ENCODE results near the gene VTA1.
A peak's percentile ranks its signal among the peaks of the same experiment; 100 is the strongest.
"Not testable (repeated sequence)": the region's sequence is repeated elsewhere in the genome, so short reads cannot be mapped to it uniquely, and the experiment has no call there.

VTA1 gene

GRCh38 chr6:142185641-142186040 is 38.6 kb downstream of the VTA1 start:
- TF ChIP-seq CTCF (conservative IDR thresholded peaks at IDR 0.05) = no peak
- H3K27ac ChIP-seq = no peak overlapping the region

DNA sequence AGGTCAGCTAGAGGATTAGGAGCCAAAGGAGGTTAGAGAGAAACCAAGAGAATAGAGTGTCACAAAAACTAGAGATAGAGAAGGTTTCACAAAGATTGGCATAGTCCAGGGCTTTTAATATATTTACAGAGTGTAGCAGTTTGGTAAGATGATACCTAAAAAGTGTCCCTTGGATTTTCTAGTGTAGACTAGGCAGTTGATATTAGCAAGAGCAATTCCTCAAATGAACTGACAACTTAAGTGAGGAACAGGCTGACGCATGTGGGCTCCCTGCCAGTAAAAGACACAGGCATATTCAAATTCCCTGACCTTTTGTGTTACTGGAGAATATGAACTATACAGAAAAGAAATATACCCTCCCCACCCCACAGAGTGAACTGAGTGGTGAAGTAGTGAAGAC is 40.1 kb downstream of the VTA1 start:
- TF ChIP-seq CTCF (conservative IDR thresholded peaks at IDR 0.05) = no peak
- no peak overlapping the region for H3K27ac ChIP-seq

DNA sequence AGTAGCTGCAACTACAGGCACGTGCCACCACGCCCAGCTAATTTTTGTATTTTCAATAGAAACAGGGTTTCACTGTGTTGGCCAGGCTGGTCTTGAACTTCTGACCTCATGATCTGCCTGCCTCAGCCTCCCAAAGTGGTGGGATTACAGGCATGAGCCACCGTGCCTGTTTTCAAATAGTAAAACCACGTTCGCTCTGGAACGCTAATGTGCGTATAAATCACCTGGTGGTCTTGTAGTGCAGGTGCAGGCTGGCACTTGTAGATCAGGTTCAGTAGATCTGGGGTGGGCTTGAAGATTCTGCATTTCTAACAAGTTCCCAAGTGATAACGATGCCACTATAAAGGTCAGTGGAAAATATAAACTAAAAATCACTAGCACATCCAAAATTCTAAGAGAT is 41.3 kb downstream of the VTA1 start:
- TF ChIP-seq CTCF (conservative IDR thresholded peaks at IDR 0.05) = 0 out of 2 replicates have a peak, but pooled peaks have one; percentile 25

GRCh38 chr6:142189057-142189456 is 42.0 kb downstream of the VTA1 start:
- no peak overlapping the region for H3K27ac ChIP-seq
- TF ChIP-seq CTCF (conservative IDR thresholded peaks at IDR 0.05) = no peak

More for the DNA sequence above, 41.3 kb downstream of the VTA1 start:
- H3K27ac ChIP-seq = not testable (repeated sequence)

DNA sequence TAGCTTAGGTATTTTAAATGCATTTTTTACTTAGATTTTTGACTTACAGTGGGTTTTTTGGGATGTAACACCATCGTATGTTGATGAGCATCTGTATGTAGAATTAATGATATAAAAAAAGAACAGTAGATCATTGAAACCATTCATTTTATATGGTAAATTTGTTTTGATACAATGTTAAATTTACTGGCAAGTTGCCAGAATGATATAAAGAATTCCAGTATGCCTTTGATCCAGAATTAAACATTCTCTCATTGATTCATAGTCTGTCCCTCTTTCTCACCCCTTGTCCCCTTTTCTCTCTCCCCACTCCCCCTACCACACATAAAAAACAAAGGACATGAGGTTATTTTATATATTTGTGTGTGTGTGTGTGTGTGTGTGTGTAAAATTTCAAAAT is 45.3 kb downstream of the VTA1 start:
- H3K27ac ChIP-seq = no peak overlapping the region
- no peak for TF ChIP-seq CTCF (conservative IDR thresholded peaks at IDR 0.05)

GRCh38 chr6:142193621-142194020 is 46.6 kb downstream of the VTA1 start:
- H3K27ac ChIP-seq = no peak overlapping the region
- TF ChIP-seq CTCF (conservative IDR thresholded peaks at IDR 0.05) = no peak

DNA sequence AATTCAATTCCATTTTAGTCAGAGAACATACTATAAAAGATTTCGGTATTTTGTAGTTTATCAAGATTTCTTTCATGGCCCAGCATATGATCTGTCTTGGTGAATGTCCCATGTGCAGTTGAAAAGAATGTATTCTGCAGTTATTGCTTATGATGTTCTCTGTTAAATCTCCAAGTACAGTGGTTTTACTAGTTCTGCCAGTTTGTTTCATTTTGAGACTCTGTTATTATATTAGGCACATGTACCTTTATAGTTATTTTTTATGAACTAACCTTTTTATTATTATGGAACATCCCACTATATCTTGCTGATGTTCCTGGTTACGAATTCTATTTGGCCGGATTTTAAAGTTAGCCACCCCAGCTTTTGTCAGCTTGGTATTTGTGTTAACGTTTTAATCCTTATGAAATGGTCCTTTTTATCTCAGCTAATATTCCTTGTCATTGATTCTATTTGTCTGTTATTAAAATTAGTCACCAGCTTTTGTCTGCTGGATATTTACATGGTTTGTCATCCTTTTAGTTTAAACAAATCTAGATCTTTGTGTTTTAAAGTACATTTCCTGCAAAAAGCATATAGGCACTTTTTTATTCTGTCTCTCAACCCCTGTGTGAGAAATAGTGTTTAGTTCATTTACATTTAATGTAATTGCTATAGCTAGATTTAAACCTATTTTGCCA is 48.9 kb downstream of the VTA1 start:
- TF ChIP-seq CTCF (conservative IDR thresholded peaks at IDR 0.05) = no peak
- H3K27ac ChIP-seq = no peak overlapping the region
